ENCODE measurements around the gene TBXA2R.

DNA sequence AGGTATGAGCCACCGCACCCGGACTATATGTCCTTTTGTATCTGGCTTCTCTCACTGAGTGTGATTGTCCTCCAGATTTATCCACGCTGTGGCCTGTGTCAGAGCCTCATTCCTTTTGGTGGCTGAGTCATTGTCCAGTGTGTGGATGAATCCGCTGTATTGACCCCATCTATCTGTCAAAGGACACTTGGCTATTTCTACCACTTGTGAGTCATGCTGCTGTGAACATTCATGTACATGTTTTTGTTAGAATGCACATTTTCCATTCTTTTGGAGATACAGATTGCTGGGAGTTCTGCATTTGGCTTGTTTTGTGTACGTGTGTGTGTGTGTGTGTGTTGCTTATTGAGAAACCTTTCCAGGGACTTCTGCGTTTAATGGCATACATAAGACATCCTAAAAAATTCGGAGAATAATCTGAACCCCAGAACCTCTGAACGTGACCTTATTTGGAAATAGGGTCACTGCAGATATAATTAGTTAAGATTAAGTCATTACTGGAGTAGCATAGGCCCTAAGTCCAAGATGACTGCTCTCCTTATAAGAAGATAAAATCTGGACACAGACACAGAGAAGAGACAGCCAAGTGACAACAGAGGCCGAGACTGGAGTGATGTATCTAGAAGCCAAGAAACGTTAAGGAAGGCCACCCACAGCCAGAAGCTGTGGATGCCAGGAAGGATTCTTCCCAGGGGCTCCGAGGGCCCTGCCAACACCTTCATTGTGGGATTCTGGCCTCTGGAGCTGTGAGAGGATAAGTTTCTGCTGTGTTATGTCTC lies 26.3 kb downstream of the TBXA2R start:
- no peak for TF ChIP-seq MXD4 (CRISPR knock-in tag; IDR thresholded peaks at IDR 0.05; ENCODE audit: borderline replicate concordance)
- TF ChIP-seq, protein P1, sequence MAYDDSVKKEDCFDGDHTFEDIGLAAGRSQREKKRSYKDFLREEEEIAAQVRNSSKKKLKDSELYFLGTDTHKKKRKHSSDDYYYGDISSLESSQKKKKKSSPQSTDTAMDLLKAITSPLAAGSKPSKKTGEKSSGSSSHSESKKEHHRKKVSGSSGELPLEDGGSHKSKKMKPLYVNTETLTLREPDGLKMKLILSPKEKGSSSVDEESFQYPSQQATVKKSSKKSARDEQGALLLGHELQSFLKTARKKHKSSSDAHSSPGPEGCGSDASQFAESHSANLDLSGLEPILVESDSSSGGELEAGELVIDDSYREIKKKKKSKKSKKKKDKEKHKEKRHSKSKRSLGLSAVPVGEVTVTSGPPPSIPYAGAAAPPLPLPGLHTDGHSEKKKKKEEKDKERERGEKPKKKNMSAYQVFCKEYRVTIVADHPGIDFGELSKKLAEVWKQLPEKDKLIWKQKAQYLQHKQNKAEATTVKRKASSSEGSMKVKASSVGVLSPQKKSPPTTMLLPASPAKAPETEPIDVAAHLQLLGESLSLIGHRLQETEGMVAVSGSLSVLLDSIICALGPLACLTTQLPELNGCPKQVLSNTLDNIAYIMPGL (CRISPR knock-in tag; IDR thresholded peaks at IDR 0.05) = no peak
- TF ChIP-seq, protein P2, sequence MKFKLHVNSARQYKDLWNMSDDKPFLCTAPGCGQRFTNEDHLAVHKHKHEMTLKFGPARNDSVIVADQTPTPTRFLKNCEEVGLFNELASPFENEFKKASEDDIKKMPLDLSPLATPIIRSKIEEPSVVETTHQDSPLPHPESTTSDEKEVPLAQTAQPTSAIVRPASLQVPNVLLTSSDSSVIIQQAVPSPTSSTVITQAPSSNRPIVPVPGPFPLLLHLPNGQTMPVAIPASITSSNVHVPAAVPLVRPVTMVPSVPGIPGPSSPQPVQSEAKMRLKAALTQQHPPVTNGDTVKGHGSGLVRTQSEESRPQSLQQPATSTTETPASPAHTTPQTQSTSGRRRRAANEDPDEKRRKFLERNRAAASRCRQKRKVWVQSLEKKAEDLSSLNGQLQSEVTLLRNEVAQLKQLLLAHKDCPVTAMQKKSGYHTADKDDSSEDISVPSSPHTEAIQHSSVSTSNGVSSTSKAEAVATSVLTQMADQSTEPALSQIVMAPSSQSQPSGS (CRISPR knock-in tag; IDR thresholded peaks at IDR 0.05; ENCODE audit: borderline replicate concordance, low read depth) = no peak
- TF ChIP-seq, protein P3, sequence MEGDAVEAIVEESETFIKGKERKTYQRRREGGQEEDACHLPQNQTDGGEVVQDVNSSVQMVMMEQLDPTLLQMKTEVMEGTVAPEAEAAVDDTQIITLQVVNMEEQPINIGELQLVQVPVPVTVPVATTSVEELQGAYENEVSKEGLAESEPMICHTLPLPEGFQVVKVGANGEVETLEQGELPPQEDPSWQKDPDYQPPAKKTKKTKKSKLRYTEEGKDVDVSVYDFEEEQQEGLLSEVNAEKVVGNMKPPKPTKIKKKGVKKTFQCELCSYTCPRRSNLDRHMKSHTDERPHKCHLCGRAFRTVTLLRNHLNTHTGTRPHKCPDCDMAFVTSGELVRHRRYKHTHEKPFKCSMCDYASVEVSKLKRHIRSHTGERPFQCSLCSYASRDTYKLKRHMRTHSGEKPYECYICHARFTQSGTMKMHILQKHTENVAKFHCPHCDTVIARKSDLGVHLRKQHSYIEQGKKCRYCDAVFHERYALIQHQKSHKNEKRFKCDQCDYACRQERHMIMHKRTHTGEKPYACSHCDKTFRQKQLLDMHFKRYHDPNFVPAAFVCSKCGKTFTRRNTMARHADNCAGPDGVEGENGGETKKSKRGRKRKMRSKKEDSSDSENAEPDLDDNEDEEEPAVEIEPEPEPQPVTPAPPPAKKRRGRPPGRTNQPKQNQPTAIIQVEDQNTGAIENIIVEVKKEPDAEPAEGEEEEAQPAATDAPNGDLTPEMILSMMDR (IDR thresholded peaks at IDR 0.05) = no peak
- no peak for TF ChIP-seq NFYB (CRISPR knock-in tag; conservative IDR thresholded peaks at IDR 0.05; ENCODE audit: low read depth)
- no peak for TF ChIP-seq SP1 (CRISPR knock-in tag; conservative IDR thresholded peaks at IDR 0.05)
- TF ChIP-seq, protein P4, sequence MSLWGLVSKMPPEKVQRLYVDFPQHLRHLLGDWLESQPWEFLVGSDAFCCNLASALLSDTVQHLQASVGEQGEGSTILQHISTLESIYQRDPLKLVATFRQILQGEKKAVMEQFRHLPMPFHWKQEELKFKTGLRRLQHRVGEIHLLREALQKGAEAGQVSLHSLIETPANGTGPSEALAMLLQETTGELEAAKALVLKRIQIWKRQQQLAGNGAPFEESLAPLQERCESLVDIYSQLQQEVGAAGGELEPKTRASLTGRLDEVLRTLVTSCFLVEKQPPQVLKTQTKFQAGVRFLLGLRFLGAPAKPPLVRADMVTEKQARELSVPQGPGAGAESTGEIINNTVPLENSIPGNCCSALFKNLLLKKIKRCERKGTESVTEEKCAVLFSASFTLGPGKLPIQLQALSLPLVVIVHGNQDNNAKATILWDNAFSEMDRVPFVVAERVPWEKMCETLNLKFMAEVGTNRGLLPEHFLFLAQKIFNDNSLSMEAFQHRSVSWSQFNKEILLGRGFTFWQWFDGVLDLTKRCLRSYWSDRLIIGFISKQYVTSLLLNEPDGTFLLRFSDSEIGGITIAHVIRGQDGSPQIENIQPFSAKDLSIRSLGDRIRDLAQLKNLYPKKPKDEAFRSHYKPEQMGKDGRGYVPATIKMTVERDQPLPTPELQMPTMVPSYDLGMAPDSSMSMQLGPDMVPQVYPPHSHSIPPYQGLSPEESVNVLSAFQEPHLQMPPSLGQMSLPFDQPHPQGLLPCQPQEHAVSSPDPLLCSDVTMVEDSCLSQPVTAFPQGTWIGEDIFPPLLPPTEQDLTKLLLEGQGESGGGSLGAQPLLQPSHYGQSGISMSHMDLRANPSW (CRISPR knock-in tag; conservative IDR thresholded peaks at IDR 0.05; ENCODE audit: low read depth) = no peak
- TF ChIP-seq RELA (CRISPR knock-in tag; IDR thresholded peaks at IDR 0.05; ENCODE audit: borderline replicate concordance) = no peak
- no peak for TF ChIP-seq TCF7 (CRISPR knock-in tag; IDR thresholded peaks at IDR 0.05; ENCODE audit: low read depth)
